NCI-H1105 treated with DMSO at 0.1 percent for 48 hours (cell line): ENCODE data around the gene CDC20.
A peak's percentile ranks its signal among the peaks of the same experiment; 100 is the strongest.

ENCODE experiments used
- DNase-seq: peaks from one replicate; lab custom pipeline; 2025; lab: John Stamatoyannopoulos, UW

Gene CDC20

DNA sequence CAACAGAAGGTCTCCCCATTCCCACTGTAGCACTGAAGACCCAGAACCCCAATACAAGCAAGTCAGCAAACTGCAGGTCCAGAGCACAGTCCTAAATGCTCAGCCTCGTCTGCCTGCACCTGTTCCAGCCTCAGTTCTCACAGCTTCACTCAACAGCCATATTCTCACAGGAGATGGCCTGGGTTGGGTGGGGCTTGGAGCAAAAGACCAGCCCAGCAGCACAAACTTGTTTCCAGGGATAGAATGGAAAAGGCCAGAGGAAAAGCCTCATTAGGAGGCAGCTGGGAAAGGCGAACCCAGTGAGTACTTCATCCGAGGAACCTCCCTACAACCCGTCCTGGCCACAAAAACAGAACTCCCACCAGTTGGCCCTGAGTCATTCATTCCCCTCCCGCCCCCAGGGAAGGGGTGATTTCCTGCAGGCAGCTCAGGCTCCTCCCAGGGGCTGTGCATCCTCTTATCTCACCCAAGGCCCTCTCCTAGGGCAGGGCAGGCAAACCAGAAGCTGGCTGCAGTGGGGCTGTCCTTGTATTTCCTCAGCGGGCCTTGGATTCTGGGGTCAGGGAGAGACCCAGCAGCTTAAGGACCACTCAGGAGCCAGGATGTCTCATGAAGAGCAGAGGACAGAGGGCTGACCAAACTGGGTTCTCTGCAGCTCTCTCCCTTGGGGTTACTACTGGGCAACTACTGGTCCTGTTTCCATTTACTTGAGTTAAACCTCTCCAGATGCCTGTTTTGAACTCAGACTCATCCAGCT lies 28.6 kb upstream of the CDC20 start:
- DNase-seq = no peak

DNA sequence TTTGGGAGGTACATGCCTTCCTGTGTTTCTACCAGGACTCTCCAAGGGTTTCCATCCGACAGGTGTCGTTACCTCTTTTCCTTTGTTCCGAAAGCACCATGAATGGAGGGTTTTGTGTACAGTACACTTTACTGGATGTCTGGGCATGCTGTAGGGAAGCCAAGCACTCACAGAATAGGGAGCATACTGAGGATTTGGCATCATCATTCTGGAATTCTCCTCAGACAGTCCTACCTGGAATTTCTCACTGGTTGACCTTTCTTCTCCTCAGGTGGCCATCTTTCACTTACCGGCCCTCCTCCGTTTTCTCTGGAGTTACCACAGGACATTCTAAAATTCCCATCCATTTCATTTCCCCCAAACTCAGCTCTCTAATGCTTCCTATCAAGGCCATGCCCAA lies 27.1 kb upstream of the CDC20 start:
- no peak for DNase-seq

GRCh38 chr1:43334453-43335205 lies 24.2 kb upstream of the CDC20 start:
- DNase-seq = no peak

DNA sequence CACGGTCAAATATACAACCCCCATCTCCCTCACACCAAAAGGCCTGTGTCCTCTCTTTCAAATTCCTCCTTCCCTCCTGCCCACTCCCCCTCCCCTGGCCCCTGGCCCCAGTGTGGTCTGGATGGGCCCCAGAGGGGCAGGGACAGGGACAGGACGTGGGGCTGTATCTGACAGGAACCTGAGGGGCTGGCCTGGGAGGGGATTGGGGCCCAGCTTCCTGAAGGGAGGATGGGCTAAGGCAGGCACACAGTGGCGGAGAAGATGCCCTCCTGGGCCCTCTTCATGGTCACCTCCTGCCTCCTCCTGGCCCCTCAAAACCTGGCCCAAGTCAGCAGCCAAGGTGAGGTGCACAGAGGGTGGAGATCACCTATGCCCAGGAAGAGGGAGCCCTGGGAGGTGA lies 21.2 kb upstream of the CDC20 start, which contains the start of gene MPL:
MPL (plus strand) TSS at position 231 of the 400 bp plus-strand sequence; CDS start at position 262, 31 bp downstream.
- DNase-seq = no peak

GRCh38 chr1:43338001-43338400 lies 20.8 kb upstream of the CDC20 start:
- DNase-seq = no peak

- no peak for DNase-seq
Observed at GRCh38 chr1:43339584-43340232, 19.1 kb upstream of the CDC20 start.

DNA sequence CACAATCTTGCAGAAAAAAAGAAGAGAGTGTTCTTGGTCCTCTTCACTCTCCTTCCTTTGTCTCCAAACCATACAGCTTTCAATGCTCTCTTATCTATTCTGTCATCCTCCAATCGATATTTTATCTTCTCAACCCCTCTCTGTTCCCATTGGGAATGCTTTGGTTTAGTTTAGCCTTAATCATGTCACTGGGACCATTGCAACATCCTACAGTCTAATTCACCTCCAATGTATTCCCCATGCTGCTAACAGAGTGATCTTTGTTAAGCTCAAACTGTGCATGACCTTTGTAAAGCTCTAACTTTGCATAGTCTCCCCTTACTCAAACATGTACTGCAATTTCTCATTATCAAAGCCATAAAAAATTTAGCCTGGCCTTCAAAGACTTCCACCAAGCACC lies 18.2 kb upstream of the CDC20 start:
- no peak for DNase-seq

- no peak for DNase-seq
Observed at GRCh38 chr1:43344267-43344850, 14.4 kb upstream of the CDC20 start.

DNA sequence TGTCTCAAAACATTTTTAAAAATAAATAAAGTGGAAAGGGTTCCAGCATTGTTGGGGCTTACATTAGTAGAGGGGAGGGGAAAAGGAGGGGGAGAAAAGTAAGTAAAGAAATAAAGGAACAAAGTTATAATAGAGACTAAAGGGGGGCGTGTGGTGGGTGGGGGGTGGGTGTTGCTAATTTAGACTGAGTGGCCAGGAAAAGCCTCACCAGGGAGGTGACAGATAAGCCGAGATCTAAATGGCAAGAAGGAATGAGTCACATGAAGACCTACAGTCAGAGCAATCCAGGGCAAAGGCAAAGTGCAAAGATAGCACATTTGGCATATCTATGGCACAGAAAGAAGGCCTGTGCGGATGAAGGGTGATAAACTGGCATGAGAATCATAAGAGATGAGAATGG lies 13.7 kb upstream of the CDC20 start:
- no peak for DNase-seq

- DNase-seq = no peak
Observed at GRCh38 chr1:43346636-43347035, 12.1 kb upstream of the CDC20 start.

GRCh38 chr1:43348343-43348808 lies 10.4 kb upstream of the CDC20 start:
- peak; percentile 90 for DNase-seq

DNA sequence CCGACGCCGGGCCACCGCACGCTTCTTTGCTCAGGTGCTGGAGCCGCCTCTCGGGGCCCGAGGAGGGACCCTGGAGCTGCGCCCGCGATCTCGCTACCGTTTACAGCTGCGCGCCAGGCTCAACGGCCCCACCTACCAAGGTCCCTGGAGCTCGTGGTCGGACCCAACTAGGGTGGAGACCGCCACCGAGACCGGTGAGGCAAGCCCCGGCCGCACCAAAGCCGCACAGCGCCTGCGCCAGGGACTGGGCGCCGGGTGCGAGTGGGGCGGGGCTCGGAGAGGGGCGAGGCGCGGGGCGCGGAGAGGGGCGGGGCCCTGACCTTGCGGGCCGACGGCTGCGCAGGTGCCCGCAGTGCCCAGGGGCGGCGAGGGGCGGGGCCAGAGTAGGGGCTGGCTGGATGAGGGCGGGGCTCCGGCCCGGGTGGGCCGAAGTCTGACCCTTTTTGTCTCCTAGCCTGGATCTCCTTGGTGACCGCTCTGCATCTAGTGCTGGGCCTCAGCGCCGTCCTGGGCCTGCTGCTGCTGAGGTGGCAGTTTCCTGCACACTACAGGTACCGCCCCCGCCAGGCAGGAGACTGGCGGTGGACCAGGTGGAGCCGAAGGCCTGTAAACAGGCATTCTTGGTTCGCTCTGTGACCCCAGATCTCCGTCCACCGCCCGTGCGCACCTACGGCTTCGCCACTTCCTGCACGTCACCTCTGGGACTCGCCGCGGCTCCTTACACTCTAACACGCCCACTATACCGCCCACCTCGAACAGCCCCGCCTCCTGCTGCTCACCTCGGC lies 9.8 kb upstream of the CDC20 start:
- peak; percentile 93 for DNase-seq

- no peak for DNase-seq
Observed at GRCh38 chr1:43349594-43350306, 9.0 kb upstream of the CDC20 start.

- no peak for DNase-seq
Observed at GRCh38 chr1:43350976-43351375, 7.8 kb upstream of the CDC20 start.

DNA sequence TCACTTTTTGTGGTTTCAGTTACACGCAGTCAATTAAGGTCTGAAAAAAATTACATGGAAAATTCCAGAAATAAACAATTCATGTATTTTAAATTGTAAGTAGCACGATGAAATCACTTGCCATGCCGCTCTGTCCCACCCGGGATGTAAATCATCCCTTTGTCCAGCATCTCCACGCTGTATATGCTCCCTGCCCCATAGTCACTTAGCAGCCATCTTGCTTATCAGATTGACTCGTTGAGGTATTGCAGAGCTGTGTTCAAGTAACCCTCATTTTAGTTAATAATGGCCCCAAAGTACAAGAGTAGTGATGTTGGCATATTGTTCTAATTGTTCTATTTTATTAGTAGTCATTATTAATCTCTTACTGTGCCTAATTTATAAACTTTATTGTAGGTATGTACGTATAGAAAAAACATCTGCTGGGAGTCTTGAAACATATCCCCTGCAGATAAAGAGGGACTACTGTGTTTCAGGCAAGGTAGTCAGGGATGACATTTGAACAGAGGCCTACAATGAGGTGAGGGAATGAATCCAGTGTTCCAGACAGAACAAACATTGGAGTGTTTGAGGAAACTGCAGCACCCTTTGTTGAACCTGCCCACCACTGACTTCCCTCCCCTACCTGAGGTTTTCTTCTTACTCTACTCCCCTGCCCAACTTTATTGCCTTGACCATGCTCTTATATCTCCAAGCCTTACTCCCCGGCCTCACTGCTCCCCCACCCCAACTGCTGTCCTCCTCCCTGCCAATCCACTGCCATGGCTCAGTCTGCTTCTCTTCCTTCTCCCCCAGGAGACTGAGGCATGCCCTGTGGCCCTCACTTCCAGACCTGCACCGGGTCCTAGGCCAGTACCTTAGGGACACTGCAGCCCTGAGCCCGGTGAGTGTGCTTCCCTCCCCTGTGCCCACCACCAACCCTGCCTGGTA lies 7.1 kb upstream of the CDC20 start:
- DNase-seq = no peak

GRCh38 chr1:43352351-43352705 lies 6.5 kb upstream of the CDC20 start:
- DNase-seq = no peak

GRCh38 chr1:43352881-43353280 lies 5.9 kb upstream of the CDC20 start:
- no peak for DNase-seq

DNA sequence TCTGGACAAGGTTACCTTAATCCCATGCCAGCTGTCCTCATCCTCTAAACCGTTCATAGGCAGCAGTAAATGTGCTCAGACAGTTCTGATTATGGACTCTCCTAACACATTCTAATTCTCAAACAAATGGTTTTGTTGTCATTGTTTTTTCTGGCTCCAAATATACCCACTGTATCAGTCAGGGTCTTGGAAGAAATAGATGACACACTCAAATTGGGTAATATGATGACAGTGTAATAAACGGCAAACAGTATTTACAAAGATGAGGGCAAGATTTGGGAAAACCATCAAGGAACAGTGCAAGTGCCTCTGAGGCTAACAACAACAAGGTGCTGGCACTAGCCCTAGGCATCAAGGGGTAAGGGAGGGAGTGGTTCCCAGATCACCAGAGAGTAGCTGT lies 4.3 kb upstream of the CDC20 start:
- no peak for DNase-seq

DNA sequence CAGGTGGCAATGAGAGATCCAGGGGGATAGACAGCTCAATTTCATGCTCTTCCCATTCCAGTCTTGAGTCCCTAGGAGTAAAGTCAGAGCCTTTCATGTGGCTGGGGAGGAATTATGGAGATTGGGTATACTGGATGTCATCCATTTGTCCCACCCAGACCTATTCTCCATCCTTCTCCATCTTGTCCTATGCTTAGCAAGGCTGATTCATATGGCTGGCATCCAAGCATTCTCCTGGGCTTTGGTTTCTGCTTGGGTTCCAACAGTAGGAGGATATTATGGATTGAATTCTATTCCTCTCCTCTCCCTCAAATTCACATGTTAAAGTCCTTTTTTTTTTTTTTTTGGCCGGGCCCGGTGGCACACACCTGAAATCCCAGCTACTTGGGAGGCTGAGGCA lies 3.8 kb upstream of the CDC20 start:
- DNase-seq = no peak

DNA sequence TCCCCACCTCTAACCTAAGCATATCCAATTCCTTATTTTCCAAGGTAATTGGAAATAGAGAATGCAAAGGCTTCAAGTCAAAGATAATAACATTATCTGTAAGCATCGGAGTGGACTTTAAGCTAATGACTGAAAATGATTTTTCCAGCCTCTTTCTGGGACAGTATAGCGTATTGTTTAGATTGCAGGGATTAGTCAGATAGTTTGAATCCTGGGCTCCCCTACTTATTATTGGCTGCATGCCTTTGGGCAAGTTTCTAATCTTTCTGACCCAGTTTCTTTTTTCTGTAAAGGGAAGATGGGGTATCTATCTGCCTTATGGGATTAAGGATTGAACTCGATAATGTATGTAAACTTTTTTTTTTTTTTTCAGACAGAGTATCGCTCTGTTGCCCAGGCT lies 1.5 kb upstream of the CDC20 start:
- no peak for DNase-seq
